ENCODE measurements around the gene THSD7A. TPM values are rescaled to one million over a fixed set of nuclear protein-coding genes. Genes with fewer than 3 reads are reported as not detected.

The THSD7A gene
- polyA plus RNA-seq, 1 donor (not counting 4 experiments of a cell fraction or from before 2014, with no cell fraction given), result not detected

DNA sequence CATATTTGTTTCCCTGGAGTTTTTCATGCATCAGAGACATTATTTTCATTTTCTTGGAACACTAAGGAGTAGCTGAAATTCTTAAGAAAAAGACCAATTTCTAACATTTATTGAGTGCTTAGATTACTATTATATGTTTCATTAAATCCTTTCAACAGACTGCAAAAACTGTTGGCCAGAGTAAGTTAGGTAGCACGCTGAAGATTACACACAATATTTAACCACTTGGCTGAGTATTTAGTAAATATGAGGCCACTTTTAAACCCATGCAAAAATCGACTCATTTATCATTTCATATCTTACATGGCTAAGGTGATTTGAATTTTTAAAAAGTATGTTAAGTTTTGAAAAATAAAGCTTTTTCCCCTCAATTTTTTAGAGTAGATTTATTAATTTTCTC, 358.8 kb downstream of the THSD7A start:
- DNase-seq (ENCODE audit: low read depth, low spot score), result no peak
- H3K27me3 ChIP-seq (ENCODE audit: control insufficient read depth, extremely low read depth, insufficient read depth, low read length), result no peaks in the 10 kb centered on the region
- H4K20me1 ChIP-seq (ENCODE audit: control insufficient read depth, extremely low read depth, insufficient read depth, low read length), result no peaks in the 10 kb centered on the region
- no peaks in the 10 kb centered on the region for H3K79me2 ChIP-seq (ENCODE audit: control insufficient read depth, insufficient read depth, low read length)
- H3K36me3 ChIP-seq (ENCODE audit: control insufficient read depth in 2 of 2, extremely low read depth in 1 of 2, insufficient read depth in 2 of 2, low read length in 2 of 2), result no peaks in the 10 kb centered on the region
- no peaks in the 10 kb centered on the region for H3K4me1 ChIP-seq (ENCODE audit: control insufficient read depth, extremely low read depth, insufficient read depth, low read length)
- no peak overlapping the region for H3K4me2 ChIP-seq (ENCODE audit: control insufficient read depth, extremely low read depth, insufficient read depth, low read depth, low read length)
- no peak for TF ChIP-seq EZH2 (IDR thresholded peaks at IDR 0.05; ENCODE audit: low read length)
- TF ChIP-seq, protein P1, sequence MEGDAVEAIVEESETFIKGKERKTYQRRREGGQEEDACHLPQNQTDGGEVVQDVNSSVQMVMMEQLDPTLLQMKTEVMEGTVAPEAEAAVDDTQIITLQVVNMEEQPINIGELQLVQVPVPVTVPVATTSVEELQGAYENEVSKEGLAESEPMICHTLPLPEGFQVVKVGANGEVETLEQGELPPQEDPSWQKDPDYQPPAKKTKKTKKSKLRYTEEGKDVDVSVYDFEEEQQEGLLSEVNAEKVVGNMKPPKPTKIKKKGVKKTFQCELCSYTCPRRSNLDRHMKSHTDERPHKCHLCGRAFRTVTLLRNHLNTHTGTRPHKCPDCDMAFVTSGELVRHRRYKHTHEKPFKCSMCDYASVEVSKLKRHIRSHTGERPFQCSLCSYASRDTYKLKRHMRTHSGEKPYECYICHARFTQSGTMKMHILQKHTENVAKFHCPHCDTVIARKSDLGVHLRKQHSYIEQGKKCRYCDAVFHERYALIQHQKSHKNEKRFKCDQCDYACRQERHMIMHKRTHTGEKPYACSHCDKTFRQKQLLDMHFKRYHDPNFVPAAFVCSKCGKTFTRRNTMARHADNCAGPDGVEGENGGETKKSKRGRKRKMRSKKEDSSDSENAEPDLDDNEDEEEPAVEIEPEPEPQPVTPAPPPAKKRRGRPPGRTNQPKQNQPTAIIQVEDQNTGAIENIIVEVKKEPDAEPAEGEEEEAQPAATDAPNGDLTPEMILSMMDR (optimal IDR thresholded peaks at IDR 0.05 in 1 of 3, IDR thresholded peaks at IDR 0.05 in 1 of 3, conservative IDR thresholded peaks at IDR 0.05 in 1 of 3; ENCODE audit: extremely low read depth in 1 of 3, insufficient read depth in 2 of 3, low read length in 3 of 3), result no peak
- H3K9me1 ChIP-seq (ENCODE audit: control insufficient read depth, extremely low read depth, insufficient read depth, low read length), result no peaks in the 10 kb centered on the region
- dilution Hi-C loops (cut with MboI; ENCODE audit: extremely low pct_ligation_motif_present, low sequenced_read_pairs), result no loop called here
- no peak overlapping the region for H3K27ac ChIP-seq (ENCODE audit: control insufficient read depth, insufficient read depth, low read length)
- FAIRE-seq, result no peak
- H3K9ac ChIP-seq (ENCODE audit: control insufficient read depth, extremely low read depth, insufficient read depth, low read length), result no peak overlapping the region
- no peak overlapping the region for H3K4me3 ChIP-seq (ENCODE audit: control insufficient read depth in 2 of 3, extremely low read depth in 1 of 3, insufficient read depth in 2 of 3, low read depth in 1 of 3, low read length in 3 of 3)
- no peaks in the 10 kb centered on the region for H3K9me3 ChIP-seq (ENCODE audit: control insufficient read depth, low read depth, low read length)
- no peak overlapping the region for H2AFZ ChIP-seq (ENCODE audit: control insufficient read depth, low read length)

DNA sequence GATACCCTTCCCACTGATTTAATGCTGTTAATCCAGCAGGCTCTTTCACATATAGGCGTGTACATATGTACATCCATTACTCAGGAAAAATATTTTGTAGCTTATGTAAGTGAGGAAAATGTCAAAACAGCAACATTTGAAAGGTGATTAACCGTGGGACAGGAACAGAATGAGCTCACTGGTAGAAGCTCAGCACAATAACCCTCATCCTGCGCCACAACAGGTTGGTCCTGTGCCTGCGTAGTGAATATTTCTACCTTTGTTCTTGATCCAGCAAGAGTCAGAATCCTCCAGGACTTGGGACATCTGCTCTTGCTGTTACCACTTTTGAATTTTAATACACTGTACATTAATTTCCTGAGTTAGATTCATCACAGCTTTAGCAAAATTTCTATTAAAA, 359.4 kb downstream of the THSD7A start:
- DNase-seq (ENCODE audit: low read depth, low spot score), result no peak
- Histone ChIP-seq H3K36me3 (ENCODE audit: control insufficient read depth in 2 of 2, extremely low read depth in 1 of 2, insufficient read depth in 2 of 2, low read length in 2 of 2) (no peaks in the 10 kb centered on the region), H3K9me3 (ENCODE audit: control insufficient read depth, low read depth, low read length) (no peaks in the 10 kb centered on the region), H3K79me2 (ENCODE audit: control insufficient read depth, insufficient read depth, low read length) (no peaks in the 10 kb centered on the region), H3K4me1 (ENCODE audit: control insufficient read depth, extremely low read depth, insufficient read depth, low read length) (no peaks in the 10 kb centered on the region), H3K27me3 (ENCODE audit: control insufficient read depth, extremely low read depth, insufficient read depth, low read length) (no peaks in the 10 kb centered on the region), H3K4me2 (ENCODE audit: control insufficient read depth, extremely low read depth, insufficient read depth, low read depth, low read length) (no peak overlapping the region), H3K27ac (ENCODE audit: control insufficient read depth, insufficient read depth, low read length) (no peak overlapping the region), H3K4me3 (ENCODE audit: control insufficient read depth in 2 of 3, extremely low read depth in 1 of 3, insufficient read depth in 2 of 3, low read depth in 1 of 3, low read length in 3 of 3) (no peak overlapping the region), H3K9ac (ENCODE audit: control insufficient read depth, extremely low read depth, insufficient read depth, low read length) (no peak overlapping the region), H4K20me1 (ENCODE audit: control insufficient read depth, extremely low read depth, insufficient read depth, low read length) (no peaks in the 10 kb centered on the region), H3K9me1 (ENCODE audit: control insufficient read depth, extremely low read depth, insufficient read depth, low read length) (no peaks in the 10 kb centered on the region), H2AFZ (ENCODE audit: control insufficient read depth, low read length) (no peak overlapping the region)
- FAIRE-seq, result no peak
- dilution Hi-C loops (cut with MboI; ENCODE audit: extremely low pct_ligation_motif_present, low sequenced_read_pairs), result no loop called here
- TF ChIP-seq, protein P1 (optimal IDR thresholded peaks at IDR 0.05 in 1 of 3, IDR thresholded peaks at IDR 0.05 in 1 of 3, conservative IDR thresholded peaks at IDR 0.05 in 1 of 3; ENCODE audit: extremely low read depth in 1 of 3, insufficient read depth in 2 of 3, low read length in 3 of 3), result no peak
- TF ChIP-seq EZH2 (IDR thresholded peaks at IDR 0.05; ENCODE audit: low read length), result no peak

All from keratinocyte (primary cell).